Stomach (tissue), 4 donors: Measurements from ENCODE around the gene NDST1.

Experiments used
- CTCF ChIP-seq, 7 experiments: fragments of 450-650 bp in 4 of 7; fragments of 200-600 bp in 3 of 7; sonication (generic) in 3 of 7; IDR thresholded peaks; one replicate each; pipeline ENCODE4 v1.5.1; 2016 to 2019; ENCODE audit warnings: antibody characterized with exemption in 7 of 7, control low read depth in 2 of 7, mild to moderate bottlenecking in 1 of 7
- EP300 ChIP-seq: sonication (generic); formaldehyde crosslinking; IDR thresholded peaks from one replicate; pipeline ENCODE4 v1.6.1; 2017; ENCODE audit warnings: antibody characterized with exemption
- POLR2A ChIP-seq, 4 donors: fragments of 450-650 bp; IDR thresholded peaks; one replicate each; pipeline ENCODE4 v1.6.1; 2016; ENCODE audit warnings: antibody characterized with exemption in 4 of 4, control low read depth in 2 of 4, mild to moderate bottlenecking in 1 of 4, moderate library complexity in 1 of 4
- POLR2AphosphoS5 ChIP-seq, 3 donors: sonication (generic); formaldehyde crosslinking; IDR thresholded peaks; one replicate each; pipeline ENCODE4 v1.6.1; 2016; ENCODE audit warnings: antibody characterized with exemption in 3 of 3

DNA sequence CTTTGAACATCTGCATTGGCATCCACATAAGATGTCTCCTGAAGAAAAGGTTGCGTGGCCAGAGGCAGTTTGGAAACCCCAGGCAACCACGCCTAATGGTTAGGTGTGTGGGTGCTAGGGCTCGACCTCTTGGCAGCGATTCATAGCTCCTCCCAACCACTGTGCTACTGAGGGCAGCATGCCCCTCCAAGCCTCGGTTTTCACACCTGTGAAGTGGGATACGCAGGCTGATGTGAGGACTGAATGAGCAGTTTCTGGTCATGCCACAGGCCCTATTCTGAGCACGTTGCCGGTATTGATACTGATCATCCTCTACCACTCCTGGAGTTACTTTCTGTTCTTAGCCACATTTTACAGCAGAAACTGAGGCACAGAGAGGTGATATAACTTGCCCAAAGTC is 19.1 kb downstream of the NDST1 start:
- TF ChIP-seq CTCF (IDR thresholded peaks at IDR 0.05) (no peak), EP300 (no peak), POLR2A (IDR thresholded peaks at IDR 0.05) (no peak), POLR2AphosphoS5 (IDR thresholded peaks at IDR 0.05) (no peak)
